Measurements from ENCODE around the gene TUT1.

Gene TUT1

GRCh38 chr11:62542750-62543567 lies 48.4 kb downstream of the TUT1 start:
- H3K27me3 Mint-ChIP-seq (ENCODE audit: low read depth, poor library complexity), result peaks cover 50% of the 10 kb centered on the region
- peak overlapping the region; percentile 63 for H3K4me3 Mint-ChIP-seq
- H3K9me3 Mint-ChIP-seq, result no peaks in the 10 kb centered on the region
- H3K36me3 Mint-ChIP-seq (ENCODE audit: low read depth), result no peaks in the 10 kb centered on the region
- peak; percentile 90 for DNase-seq
- peaks cover 73% of the 10 kb centered on the region for H3K4me1 Mint-ChIP-seq
- TF ChIP-seq CTCF (IDR thresholded peaks at IDR 0.05), result peak; percentile 99
- H3K27ac Mint-ChIP-seq, result no peak overlapping the region

- Mint-ChIP-seq H3K4me1 (peaks cover 65% of the 10 kb centered on the region), H3K36me3 (ENCODE audit: low read depth) (no peaks in the 10 kb centered on the region), H3K27ac (no peak overlapping the region), H3K27me3 (ENCODE audit: low read depth, poor library complexity) (peaks cover 45% of the 10 kb centered on the region), H3K9me3 (no peaks in the 10 kb centered on the region), H3K4me3 (no peak overlapping the region)
- DNase-seq, result no peak
- no peak for TF ChIP-seq CTCF (IDR thresholded peaks at IDR 0.05)
Observed at GRCh38 chr11:62542111-62542745, 49.1 kb downstream of the TUT1 start.

GRCh38 chr11:62540804-62541701 lies 50.3 kb downstream of the TUT1 start:
- Mint-ChIP-seq H3K36me3 (ENCODE audit: low read depth) (no peaks in the 10 kb centered on the region), H3K27ac (no peak overlapping the region), H3K9me3 (no peaks in the 10 kb centered on the region), H3K27me3 (ENCODE audit: low read depth, poor library complexity) (peaks cover 49% of the 10 kb centered on the region), H3K4me3 (no peak overlapping the region), H3K4me1 (peaks cover 71% of the 10 kb centered on the region)
- DNase-seq, result no peak
- no peak for TF ChIP-seq CTCF (IDR thresholded peaks at IDR 0.05)

- Mint-ChIP-seq H3K9me3 (no peaks in the 10 kb centered on the region), H3K27ac (no peak overlapping the region), H3K36me3 (ENCODE audit: low read depth) (peaks cover 8% of the 10 kb centered on the region), H3K4me1 (peaks cover 71% of the 10 kb centered on the region), H3K27me3 (ENCODE audit: low read depth, poor library complexity) (peaks cover 36% of the 10 kb centered on the region), H3K4me3 (no peak overlapping the region)
- no peak for TF ChIP-seq CTCF (IDR thresholded peaks at IDR 0.05)
- no peak for DNase-seq
Observed at GRCh38 chr11:62539238-62539925, 51.9 kb downstream of the TUT1 start.

GRCh38 chr11:62538470-62539237 lies 52.7 kb downstream of the TUT1 start:
- Mint-ChIP-seq H3K9me3 (no peaks in the 10 kb centered on the region), H3K4me1 (peaks cover 70% of the 10 kb centered on the region), H3K27ac (peak overlapping the region; percentile 44), H3K27me3 (ENCODE audit: low read depth, poor library complexity) (peaks cover 28% of the 10 kb centered on the region), H3K36me3 (ENCODE audit: low read depth) (peaks cover 13% of the 10 kb centered on the region), H3K4me3 (no peak overlapping the region)
- no peak for DNase-seq
- no peak for TF ChIP-seq CTCF (IDR thresholded peaks at IDR 0.05)
